BLaER1 treated with 17β-estradiol and CSF1 and Interleukin-3, amounts not matched to agents 10 nM and 100 nM (cell line): Measurements from ENCODE around the gene RPL28.
"Not testable (repeated sequence)": the region's sequence is repeated elsewhere in the genome, so short reads cannot be mapped to it uniquely, and the experiment has no call there.

Experiments used
- H3K27ac ChIP-seq, 11 experiments: shearing (Covaris generic); formaldehyde crosslinking; 2 replicates each; pipeline ENCODE4 v1.8.1; 2022
- H3K27me3 ChIP-seq, 11 experiments: shearing (Covaris generic); formaldehyde crosslinking; 2 replicates each; pipeline ENCODE4 v1.8.1; 2022
- H3K36me3 ChIP-seq, 11 experiments: shearing (Covaris generic); formaldehyde crosslinking; 2 replicates each; pipeline ENCODE4 v1.8.1; 2022
- H3K4me1 ChIP-seq, 10 experiments: shearing (Covaris generic); formaldehyde crosslinking; 2 replicates each; pipeline ENCODE4 v1.8.1; 2022
- H3K4me2 ChIP-seq, 11 experiments: shearing (Covaris generic); formaldehyde crosslinking; 2 replicates each; pipeline ENCODE4 v1.8.1; 2022
- H3K4me3 ChIP-seq, 10 experiments: shearing (Covaris generic); formaldehyde crosslinking; 2 replicates each; pipeline ENCODE4 v1.8.1; 2022
- H3K9ac ChIP-seq, 11 experiments: shearing (Covaris generic); formaldehyde crosslinking; 2 replicates each; pipeline ENCODE4 v1.8.1; 2022
- H3K9me3 ChIP-seq, 11 experiments: shearing (Covaris generic); formaldehyde crosslinking; replicated peaks in 1 of 11; 2 replicates each; pipeline ENCODE4 v1.8.1; 2022
- H4K20me1 ChIP-seq, 11 experiments: shearing (Covaris generic); formaldehyde crosslinking; 2 replicates each; pipeline ENCODE4 v1.8.1; 2022
- Cebpa-rat ChIP-seq, 11 experiments: shearing (Covaris generic); IDR thresholded peaks; 2 replicates each; pipeline ENCODE4 v1.8.1; 2022

Gene RPL28

DNA sequence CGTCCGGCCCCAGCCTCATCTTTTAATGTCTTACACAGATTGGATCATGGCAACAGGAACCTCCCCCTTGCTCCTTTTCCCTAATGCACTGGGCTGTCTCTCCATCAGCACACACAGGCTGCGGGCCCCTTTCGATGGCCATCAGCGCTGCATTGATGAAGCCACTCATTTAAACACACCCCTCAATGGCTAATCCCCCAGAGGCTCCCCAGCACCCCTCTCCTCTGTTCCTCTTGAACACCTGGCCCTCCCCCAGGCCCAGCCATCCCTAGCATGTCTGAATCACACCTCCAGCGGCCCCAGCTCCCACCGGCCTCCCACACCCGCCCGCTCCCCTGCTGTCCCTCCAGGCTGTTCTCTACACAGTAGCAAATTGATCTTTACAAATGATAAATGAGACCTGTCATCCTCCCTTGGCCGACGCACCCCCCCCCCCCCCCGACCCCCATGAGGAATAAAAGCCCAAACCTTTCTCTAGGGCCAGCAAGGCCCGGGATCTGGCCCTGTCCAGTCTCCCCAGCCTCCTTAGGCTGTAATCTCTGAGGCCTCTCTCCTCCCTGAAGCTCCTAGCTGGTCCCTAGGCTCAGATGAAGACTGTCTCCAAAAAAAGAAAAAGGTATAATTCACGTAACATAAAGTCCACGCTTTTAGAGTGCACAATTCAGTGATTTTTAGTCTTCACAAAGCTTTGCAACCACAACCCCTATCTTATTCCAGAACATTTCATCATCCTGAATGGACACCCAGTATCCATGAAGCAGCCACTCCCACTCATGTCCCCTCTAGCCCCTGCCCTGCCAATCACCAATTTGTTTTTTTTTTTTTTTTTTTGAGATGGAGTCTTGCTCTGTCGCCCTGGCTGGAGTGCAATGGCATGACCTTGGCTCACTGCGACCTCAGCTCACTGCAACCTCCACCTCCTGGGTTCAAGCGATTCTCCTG, 7.4 kb downstream of the RPL28 start:
- H3K4me1 ChIP-seq: peaks cover 30 to 47% (median 44%) of the 10 kb centered on the region in 10 experiments
- no peak for TF ChIP-seq Cebpa-rat (IDR thresholded peaks at IDR 0.05)
- no peak overlapping the region for H3K27ac ChIP-seq
- no peaks in the 10 kb centered on the region for H3K27me3 ChIP-seq
- H4K20me1 ChIP-seq: peaks cover 44 to 78% (median 58%) of the 10 kb centered on the region in 11 experiments
- H3K36me3 ChIP-seq: peaks cover 33 to 49% (median 39%) of the 10 kb centered on the region in 11 experiments
- no peak overlapping the region for H3K9ac ChIP-seq
- no peak overlapping the region for H3K4me3 ChIP-seq
- no peak overlapping the region for H3K4me2 ChIP-seq
- H3K9me3 ChIP-seq: no peaks in the 10 kb centered on the region

DNA sequence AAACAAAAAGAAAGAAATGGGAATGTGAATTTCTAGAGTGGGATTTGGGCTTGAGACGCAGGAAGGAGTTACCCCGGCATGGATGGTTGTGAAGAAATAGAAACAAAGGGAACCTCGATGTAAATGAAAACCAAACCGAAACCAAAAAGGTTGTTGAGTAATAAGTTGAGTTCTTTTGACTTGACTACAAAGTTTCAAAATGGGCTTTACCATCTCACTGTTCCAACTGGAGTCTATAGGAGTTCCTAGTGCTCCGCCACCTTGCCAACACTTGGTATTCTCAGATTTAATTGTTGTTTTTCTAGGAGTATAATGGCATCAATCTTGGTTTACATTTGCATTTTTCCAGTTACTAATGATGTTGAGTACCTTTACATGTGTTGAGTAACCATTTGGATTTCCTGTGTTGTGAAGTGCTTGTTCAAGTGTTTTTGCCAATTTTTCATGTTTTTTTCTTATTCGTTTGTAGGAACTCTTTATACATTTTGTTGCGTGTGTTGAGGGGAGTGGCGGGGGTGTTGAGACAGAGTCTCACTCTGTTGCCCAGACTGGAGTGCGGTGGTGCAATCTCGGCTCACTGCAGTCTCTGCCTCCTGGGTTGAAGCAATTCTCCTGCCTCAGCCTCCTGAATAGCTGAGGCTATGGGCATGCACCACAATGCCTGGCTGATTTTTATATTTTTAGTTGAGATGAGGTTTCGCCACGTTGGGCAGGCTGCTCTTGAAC, 12.6 kb downstream of the RPL28 start:
- peaks cover 25 to 78% (median 52%) of the 10 kb centered on the region in 11 experiments; a peak in 20 of 22 replicates for H4K20me1 ChIP-seq
- no peaks in the 10 kb centered on the region for H3K9me3 ChIP-seq
- peak in 3 of 11 experiments; percentile 18 to 78 (median 56); a peak in 3 of 22 replicates for TF ChIP-seq Cebpa-rat (IDR thresholded peaks at IDR 0.05)
- peaks cover 30 to 50% (median 39%) of the 10 kb centered on the region in 11 experiments for H3K36me3 ChIP-seq
- no peak overlapping the region for H3K4me3 ChIP-seq
- peaks cover 4 to 35% (median 21%) of the 10 kb centered on the region in 10 experiments; a peak in 17 of 20 replicates for H3K4me1 ChIP-seq
- peak overlapping the region in 7 of 11 experiments; percentile 7 to 55 (median 26); a peak in 5 of 22 replicates for H3K27ac ChIP-seq
- no peak overlapping the region for H3K9ac ChIP-seq
- H3K4me2 ChIP-seq: peak overlapping the region in 4 of 11 experiments; percentile 3 to 35 (median 25); a peak in 7 of 22 replicates
- no peaks in the 10 kb centered on the region for H3K27me3 ChIP-seq

DNA sequence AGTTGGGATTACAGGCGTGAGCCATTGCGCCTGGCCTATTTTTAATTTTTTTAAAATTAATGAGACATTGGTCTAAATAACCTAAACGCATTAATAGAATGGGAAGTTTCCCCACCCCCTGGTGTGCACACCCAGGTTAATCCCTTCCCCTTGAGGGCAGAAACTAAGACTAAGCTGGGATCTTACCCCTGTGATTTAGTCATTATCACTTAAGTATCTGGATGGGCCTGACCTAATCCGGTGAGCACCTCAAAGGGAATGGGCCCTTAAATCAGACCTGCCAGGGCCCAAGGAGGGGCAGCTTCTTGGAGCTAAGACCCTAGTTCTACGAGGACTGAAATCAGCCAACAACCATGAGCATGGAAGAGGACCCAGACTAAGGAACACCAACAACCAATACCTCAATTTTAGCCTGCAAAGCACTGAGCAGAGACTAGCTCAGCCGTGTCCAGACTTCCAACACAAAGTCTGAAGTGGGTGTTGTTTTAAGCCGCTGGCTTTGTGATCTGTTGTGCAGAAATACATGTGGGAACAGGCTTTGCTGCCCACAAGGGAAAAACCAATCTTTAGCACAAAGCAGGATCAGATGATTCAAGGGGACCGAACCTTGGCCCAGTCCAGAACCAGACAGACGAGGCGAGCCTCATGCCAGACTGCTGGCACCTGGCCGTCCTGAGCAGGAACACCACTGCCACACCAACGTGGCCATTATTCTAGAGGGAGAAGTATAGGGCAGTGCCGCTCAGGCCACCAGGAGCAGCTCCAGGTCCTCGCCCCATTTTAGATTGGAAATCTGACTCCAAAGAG, 14.8 kb downstream of the RPL28 start:
- Histone ChIP-seq H3K9ac (0 out of 22 replicates have a peak overlapping the region, but pooled peaks of 1 of the 11 experiments have one; percentile 24), H4K20me1 (peaks cover 28 to 83% (median 69%) of the 10 kb centered on the region in 11 experiments; a peak in 21 of 22 replicates), H3K4me2 (no peak overlapping the region), H3K4me1 (peaks cover 20 to 56% (median 41%) of the 10 kb centered on the region in 10 experiments), H3K27ac (peak overlapping the region in 1 of 11 experiments; percentile 9; a peak in 1 of 22 replicates), H3K36me3 (peaks cover 43 to 71% (median 60%) of the 10 kb centered on the region in 11 experiments), H3K4me3 (no peak overlapping the region), H3K27me3 (no peaks in the 10 kb centered on the region), H3K9me3 (no peaks in the 10 kb centered on the region)
- TF ChIP-seq Cebpa-rat (IDR thresholded peaks at IDR 0.05): no peak

DNA sequence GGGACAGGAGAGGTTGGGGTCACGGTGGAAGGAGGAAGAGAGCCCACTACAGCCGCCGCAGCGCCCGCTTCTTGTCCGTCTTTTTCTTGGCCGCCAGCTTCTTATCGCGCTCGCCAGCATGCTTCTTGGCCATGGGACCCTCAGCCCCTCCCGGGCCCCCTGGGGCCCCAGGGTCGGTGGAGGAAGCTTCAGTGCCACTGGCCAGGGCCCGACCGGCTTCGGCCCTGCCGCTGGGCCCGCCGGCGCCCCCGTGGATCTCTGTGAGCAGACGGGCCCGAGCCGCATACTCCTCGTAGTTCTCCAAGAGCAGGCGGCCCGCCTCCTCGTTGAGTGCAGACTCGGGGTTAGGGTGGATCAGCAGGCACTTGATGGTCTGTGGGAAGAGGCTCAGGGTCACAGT, 15.7 kb downstream of the RPL28 start:
- H3K27ac ChIP-seq, H3K9me3 ChIP-seq, H3K4me3 ChIP-seq, H3K9ac ChIP-seq, H3K27me3 ChIP-seq, H3K4me2 ChIP-seq: not testable (repeated sequence)
- H4K20me1 ChIP-seq: peaks cover 29 to 86% (median 78%) of the 10 kb centered on the region in 11 experiments; a peak in 21 of 22 replicates
- H3K36me3 ChIP-seq: peaks cover 49 to 78% (median 69%) of the 10 kb centered on the region in 11 experiments
- H3K4me1 ChIP-seq: peaks cover 29 to 65% (median 51%) of the 10 kb centered on the region in 10 experiments

DNA sequence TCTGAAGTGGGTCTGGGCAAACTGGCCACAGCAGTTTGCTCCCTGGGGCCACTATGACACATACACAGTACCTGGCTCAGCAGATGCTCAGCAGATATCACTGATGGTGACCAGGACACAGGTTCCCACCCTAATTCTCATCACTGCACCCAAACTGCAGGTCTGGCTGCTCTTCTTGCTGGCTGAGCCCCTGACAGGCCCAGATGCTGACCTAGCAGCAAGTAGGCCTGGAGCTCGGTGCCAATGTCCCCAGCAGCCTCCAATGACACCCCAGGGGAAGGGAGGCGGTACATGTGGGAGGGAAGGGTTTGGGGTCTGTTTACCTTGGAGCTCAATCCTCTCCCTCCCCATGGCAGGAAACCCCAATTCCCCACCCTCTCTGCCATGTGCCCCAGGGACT, 16.8 kb downstream of the RPL28 start:
- Histone ChIP-seq H3K4me1 (peaks cover 34 to 68% (median 54%) of the 10 kb centered on the region in 10 experiments), H3K27me3 (no peaks in the 10 kb centered on the region), H3K9ac (peak overlapping the region in 10 of 11 experiments; percentile 10 to 41 (median 33); a peak in 14 of 22 replicates), H3K4me3 (0 out of 20 replicates have a peak overlapping the region, but pooled peaks of 1 of the 10 experiments have one; percentile 3), H3K4me2 (peak overlapping the region in 10 of 11 experiments; percentile 37 to 100 (median 96); a peak in 16 of 22 replicates), H3K36me3 (peaks cover 49 to 82% (median 73%) of the 10 kb centered on the region in 11 experiments), H3K27ac (no peak overlapping the region; a peak in 1 of 22 replicates), H4K20me1 (peaks cover 29 to 97% (median 85%) of the 10 kb centered on the region in 11 experiments; a peak in 21 of 22 replicates), H3K9me3 (no peaks in the 10 kb centered on the region)
- TF ChIP-seq Cebpa-rat (IDR thresholded peaks at IDR 0.05): no peak

DNA sequence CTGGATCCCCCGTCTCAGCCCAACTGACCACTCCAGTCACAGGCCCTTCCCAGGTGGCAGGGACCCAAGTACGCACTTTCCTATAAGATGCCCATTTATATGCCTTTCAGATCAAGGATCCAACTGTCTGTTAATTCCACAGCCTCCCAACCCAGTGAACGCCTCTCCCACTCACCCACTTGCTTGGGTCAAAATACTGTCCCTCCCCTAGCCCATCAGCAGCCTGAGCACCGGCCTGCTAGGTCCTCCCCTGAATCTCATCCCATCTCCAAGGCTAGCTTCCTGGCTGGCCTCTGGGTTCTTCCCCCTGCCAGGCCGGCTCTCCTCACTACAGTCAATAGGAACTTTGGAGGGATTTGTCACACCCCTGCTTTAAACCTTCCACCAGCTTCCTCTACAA, 19.9 kb downstream of the RPL28 start:
- peak overlapping the region in 2 of 11 experiments; percentile 96 to 99; a peak in 3 of 22 replicates for H3K27ac ChIP-seq
- peak overlapping the region; percentile 11 to 100 (median 98); a peak in 18 of 20 replicates for H3K4me3 ChIP-seq
- peaks cover 24 to 69% (median 63%) of the 10 kb centered on the region in 11 experiments; a peak in 21 of 22 replicates for H4K20me1 ChIP-seq
- H3K4me1 ChIP-seq: peaks cover 40 to 59% (median 56%) of the 10 kb centered on the region in 10 experiments
- H3K4me2 ChIP-seq: peak overlapping the region; percentile 92 to 100 (median 97)
- H3K9ac ChIP-seq: peak overlapping the region; percentile 97 to 100 (median 99)
- TF ChIP-seq Cebpa-rat (IDR thresholded peaks at IDR 0.05): no peak
- H3K36me3 ChIP-seq: peaks cover 43 to 62% (median 58%) of the 10 kb centered on the region in 11 experiments
- H3K27me3 ChIP-seq: no peaks in the 10 kb centered on the region
- peaks cover 0 to 22% (median 17%) of the 10 kb centered on the region in 11 experiments; a peak in 15 of 22 replicates for H3K9me3 ChIP-seq

DNA sequence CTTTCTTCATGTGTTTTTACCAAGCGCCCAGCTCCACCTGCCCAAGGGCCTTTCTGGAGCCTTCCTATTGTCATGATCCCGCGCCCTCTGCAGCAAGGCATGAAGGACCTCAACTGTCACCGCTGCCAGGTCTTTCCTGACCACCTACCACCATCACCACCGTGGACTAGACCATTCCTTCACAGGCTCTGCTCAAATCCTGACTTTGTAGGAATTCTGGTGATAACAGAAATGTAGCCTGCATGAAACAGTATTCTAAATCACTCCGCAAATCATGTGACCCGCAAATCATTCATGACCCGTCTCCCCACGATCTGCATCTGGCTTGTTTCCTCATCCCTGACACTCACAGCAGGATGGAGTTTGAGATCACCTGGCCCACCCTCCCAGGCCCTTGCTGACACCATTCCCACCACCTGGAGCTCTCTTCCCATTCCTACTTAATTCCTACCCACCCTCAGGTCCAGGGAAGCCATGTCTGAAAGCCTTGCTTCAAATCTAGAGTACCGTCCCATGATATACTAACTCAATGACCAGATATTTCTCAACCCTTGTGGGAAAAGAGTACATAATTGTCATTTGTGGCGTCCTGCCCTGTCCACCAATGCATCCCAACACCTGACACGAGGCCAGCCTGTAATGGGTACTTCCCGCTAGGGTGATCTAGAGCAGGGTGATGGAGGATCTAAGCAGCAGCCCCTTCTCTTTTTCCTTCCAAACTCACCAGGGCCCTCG, 20.5 kb downstream of the RPL28 start:
- peaks cover 24 to 63% (median 57%) of the 10 kb centered on the region in 11 experiments; a peak in 21 of 22 replicates for H4K20me1 ChIP-seq
- H3K27ac ChIP-seq: peak overlapping the region in 10 of 11 experiments; percentile 91 to 99 (median 96); a peak in 20 of 22 replicates
- TF ChIP-seq Cebpa-rat (IDR thresholded peaks at IDR 0.05): no peak
- peaks cover 40 to 59% (median 56%) of the 10 kb centered on the region in 10 experiments for H3K4me1 ChIP-seq
- peaks cover 39 to 56% (median 52%) of the 10 kb centered on the region in 11 experiments for H3K36me3 ChIP-seq
- peaks cover 0 to 26% (median 17%) of the 10 kb centered on the region in 11 experiments; a peak in 15 of 22 replicates for H3K9me3 ChIP-seq
- peak overlapping the region; percentile 97 to 100 (median 99) for H3K9ac ChIP-seq
- no peaks in the 10 kb centered on the region for H3K27me3 ChIP-seq
- H3K4me3 ChIP-seq: peak overlapping the region; percentile 89 to 100 (median 98)
- H3K4me2 ChIP-seq: peak overlapping the region; percentile 92 to 100 (median 97)
